Fibroblast of skin of back (primary cell): ENCODE results near the gene PSD2.

Experiments used
- DNase-seq: peaks from one replicate; pipeline ENCODE4 v3.0.0-alpha.2; 2013

The PSD2 gene

GRCh38 chr5:139838381-139839197 lies 43.0 kb downstream of the PSD2 start:
- DNase-seq, result no peak

GRCh38 chr5:139839232-139839815 lies 43.7 kb downstream of the PSD2 start:
- DNase-seq, result no peak

- no peak for DNase-seq
These were observed 44.3 kb downstream of the PSD2 start for GRCh38 chr5:139839918-139840317.

- no peak for DNase-seq
These were observed 45.9 kb downstream of the PSD2 start for GRCh38 chr5:139841549-139841948.

GRCh38 chr5:139842321-139842720 lies 46.7 kb downstream of the PSD2 start:
- no peak for DNase-seq

GRCh38 chr5:139843991-139844390 lies 48.4 kb downstream of the PSD2 start:
- DNase-seq, result no peak

GRCh38 chr5:139844472-139845145 lies 49.0 kb downstream of the PSD2 start:
- peak; percentile 72 for DNase-seq

GRCh38 chr5:139845846-139846681 lies 50.5 kb downstream of the PSD2 start:
- DNase-seq, result no peak

- DNase-seq, result no peak
These were observed 51.5 kb downstream of the PSD2 start for GRCh38 chr5:139847091-139847490.

- DNase-seq, result peak; percentile 57
These were observed 52.3 kb downstream of the PSD2 start for GRCh38 chr5:139847790-139848507.

- no peak for DNase-seq
These were observed 53.0 kb downstream of the PSD2 start for GRCh38 chr5:139848508-139849100.

- DNase-seq, result no peak
These were observed 53.9 kb downstream of the PSD2 start for GRCh38 chr5:139849501-139849900.

GRCh38 chr5:139849942-139850341 lies 54.3 kb downstream of the PSD2 start:
- DNase-seq, result no peak

- DNase-seq, result no peak
These were observed 54.9 kb downstream of the PSD2 start for GRCh38 chr5:139850423-139851016.

GRCh38 chr5:139851558-139851957 lies 56.0 kb downstream of the PSD2 start:
- DNase-seq, result no peak

GRCh38 chr5:139852696-139853095 lies 57.1 kb downstream of the PSD2 start:
- DNase-seq, result no peak

GRCh38 chr5:139854029-139854605 lies 58.5 kb downstream of the PSD2 start:
- DNase-seq, result no peak

- DNase-seq, result no peak
These were observed 59.3 kb downstream of the PSD2 start for GRCh38 chr5:139854953-139855352.

- no peak for DNase-seq
These were observed 59.8 kb downstream of the PSD2 start for GRCh38 chr5:139855451-139855850.

GRCh38 chr5:139855946-139856540 lies 60.4 kb downstream of the PSD2 start:
- no peak for DNase-seq
